Testis (tissue), 2 donors: ENCODE data around the gene LRRC36.

Source experiments
- CTCF ChIP-seq, 3 experiments: fragments of 450-650 bp in 2 of 3; fragments of 200-600 bp in 1 of 3; sonication (generic) in 1 of 3; IDR thresholded peaks; one replicate each; pipeline ENCODE4 v1.5.1; 2016 to 2019; ENCODE audit warnings: antibody characterized with exemption in 3 of 3, mild to moderate bottlenecking in 2 of 3, moderate library complexity in 1 of 3
- POLR2A ChIP-seq: fragments of 450-650 bp; IDR thresholded peaks from one replicate; pipeline ENCODE4 v1.6.1; 2017; ENCODE audit warnings: antibody characterized with exemption, mild to moderate bottlenecking, moderate library complexity

GRCh38 chr16:67412294-67412693, 85.7 kb downstream of the LRRC36 start:
- TF ChIP-seq CTCF (IDR thresholded peaks at IDR 0.05), result no peak
- TF ChIP-seq POLR2A, result no peak
